HG03354 (cell line): ENCODE results near the gene SLC7A4.
"Not testable (repeated sequence)": the region's sequence is repeated elsewhere in the genome, so short reads cannot be mapped to it uniquely, and the experiment has no call there.

Experiments
- ATAC-seq: cut with Tn5 transposase; IDR thresholded peaks from one replicate; pipeline ENCODE4 v1.9.1; 2021; ENCODE audit warnings: mild to moderate bottlenecking; ENCODE audit not compliant: unreplicated experiment, poor library complexity, severe bottlenecking

Gene SLC7A4

DNA sequence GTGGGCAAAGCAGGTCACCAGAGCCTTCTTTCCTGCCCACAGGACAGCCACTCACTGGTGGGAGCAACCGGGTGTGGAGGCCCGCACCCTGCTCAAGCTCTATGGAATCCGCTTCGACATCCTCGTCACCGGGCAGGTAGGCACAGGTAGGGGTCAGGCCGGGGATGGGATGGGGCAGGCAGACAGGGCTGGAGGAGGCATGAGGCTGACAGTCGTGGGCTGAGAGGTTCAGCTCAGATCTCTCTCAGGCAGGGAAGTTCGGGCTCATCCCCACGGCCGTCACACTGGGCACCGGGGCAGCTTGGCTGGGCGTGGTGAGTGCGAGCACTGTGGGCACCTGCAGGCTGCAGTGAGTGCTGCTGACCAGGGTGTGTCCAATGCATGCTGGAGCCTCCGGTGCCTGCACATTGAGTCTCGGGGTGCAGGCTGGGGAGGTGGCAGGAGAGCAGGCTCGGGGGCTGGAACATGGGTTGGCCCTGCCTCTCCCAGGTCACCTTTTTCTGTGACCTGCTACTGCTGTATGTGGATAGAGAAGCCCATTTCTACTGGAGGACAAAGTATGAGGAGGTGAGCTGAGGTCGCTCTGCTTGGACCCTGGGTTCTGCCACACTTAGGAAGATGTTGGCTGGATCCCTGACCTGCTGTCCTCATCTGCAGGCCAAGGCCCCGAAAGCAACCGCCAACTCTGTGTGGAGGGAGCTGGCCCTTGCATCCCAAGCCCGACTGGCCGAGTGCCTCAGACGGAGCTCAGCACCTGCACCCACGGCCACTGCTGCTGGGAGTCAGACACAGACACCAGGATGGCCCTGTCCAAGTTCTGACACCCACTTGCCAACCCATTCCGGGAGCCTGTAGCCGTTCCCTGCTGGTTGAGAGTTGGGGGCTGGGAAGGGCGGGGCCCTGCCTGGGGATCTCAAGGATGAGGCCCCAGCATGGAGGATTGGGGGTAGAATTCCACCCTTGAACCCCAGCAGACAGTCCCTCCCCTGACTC lies 6.3 kb downstream of the SLC7A4 start:
- no peak for ATAC-seq

DNA sequence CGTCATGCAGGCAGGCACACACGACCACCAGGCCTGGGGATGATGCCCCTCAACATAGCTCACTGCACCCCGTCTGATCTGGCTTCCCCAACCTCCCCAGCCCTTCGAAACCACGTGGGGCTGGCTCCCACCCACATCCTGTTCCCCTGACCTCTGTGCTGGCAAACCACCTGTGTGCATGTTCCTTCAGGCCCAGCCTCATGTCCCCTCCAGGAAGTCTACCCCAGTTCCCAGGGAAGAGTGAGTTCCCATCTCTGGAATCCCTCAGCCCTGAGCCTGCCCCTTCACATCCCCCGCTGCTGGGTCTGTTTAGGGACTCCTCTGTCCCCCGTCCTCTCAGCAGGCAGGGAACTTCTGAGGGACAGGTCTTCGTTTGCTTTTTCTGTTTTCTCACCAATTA lies 7.1 kb downstream of the SLC7A4 start:
- no peak for ATAC-seq

DNA sequence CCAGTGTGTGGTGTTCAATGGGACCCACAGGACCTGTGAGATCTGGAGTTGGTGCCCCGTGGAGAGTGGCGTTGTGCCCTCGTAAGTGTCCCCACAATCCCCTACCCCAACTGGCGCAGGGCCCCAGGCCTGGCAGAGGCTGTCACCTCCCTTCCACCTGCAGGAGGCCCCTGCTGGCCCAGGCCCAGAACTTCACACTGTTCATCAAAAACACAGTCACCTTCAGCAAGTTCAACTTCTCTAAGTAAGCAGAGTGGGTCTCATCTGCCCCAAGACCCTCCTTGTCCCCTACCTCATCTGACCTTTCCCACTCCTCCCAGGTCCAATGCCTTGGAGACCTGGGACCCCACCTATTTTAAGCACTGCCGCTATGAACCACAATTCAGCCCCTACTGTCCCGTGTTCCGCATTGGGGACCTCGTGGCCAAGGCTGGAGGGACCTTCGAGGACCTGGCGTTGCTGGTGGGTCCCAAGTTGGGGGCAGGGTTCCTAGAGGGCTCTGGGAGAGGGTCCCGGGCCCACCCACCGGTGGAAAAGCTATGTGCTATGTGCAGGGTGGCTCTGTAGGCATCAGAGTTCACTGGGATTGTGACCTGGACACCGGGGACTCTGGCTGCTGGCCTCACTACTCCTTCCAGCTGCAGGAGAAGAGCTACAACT lies 9.3 kb downstream of the SLC7A4 start:
- ATAC-seq: no peak

DNA sequence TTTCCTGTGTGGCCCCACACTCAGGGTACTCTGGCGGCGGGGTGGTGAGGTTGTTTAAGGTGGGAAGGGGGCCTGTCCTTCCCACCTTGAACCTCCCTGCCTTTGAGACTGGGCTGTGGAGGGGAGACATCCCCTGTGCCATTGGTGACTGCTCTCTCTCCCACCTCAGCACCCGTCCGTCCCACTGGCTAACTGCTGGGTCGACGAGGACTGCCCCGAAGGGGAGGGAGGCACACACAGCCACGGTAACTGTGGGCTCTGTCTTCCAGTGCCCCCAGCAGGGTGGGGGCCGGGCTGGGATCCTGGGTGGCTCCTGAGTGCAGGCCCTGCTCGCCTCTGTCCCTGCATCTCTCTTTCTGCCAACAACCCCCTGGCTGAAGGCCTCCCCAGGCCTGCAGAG lies 9.9 kb downstream of the SLC7A4 start:
- ATAC-seq: no peak

DNA sequence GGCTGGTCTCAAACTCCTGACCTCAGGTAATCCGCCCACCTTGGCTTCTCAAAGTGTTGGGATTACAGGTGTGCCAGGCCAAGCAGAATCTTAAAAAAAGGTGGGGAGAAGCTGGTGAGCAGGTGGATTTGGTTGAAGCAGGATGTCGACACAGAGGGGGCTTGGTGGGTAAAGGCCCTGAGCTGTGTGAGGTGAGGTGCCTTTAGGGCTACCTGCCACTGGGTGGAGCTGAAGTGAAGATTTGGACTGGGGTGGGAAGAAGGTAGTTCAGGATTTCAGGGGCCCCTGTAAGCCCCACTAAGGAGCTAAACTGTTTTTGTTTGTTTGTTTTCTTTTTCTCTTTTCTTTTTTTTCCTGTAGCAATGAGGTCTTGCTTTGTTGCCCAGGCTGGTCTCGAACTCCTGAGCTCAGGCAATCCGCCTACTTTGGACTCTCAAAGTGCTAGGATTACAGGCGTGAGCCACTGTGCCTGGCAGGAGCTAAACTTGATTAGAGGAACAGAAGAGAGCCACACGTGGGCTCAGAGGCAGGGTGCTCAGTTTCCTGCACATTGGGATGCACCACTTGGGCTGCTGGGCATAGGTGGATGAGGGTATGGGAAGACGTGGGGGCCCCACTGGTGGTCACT lies 11.4 kb downstream of the SLC7A4 start:
- no peak for ATAC-seq

DNA sequence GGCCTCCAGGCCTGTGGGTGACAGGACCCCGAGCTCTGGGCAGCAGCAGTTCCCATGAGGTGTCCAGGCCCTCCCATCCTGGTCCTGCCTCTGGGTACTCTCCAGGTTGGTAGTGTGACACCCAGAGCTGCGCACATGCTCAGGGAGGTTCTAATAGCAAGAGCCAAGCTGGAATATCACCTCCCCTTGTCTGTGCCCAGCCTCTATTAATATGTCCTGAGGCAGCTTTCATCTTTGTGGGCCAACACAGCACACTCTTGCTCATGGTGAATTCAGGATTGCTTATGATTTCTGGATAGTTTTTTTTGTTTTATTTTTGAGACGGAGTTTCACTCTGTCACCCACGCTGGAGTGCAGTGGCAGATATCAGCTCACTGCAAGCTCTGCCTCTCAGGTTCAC lies 14.0 kb downstream of the SLC7A4 start:
- ATAC-seq: no peak

DNA sequence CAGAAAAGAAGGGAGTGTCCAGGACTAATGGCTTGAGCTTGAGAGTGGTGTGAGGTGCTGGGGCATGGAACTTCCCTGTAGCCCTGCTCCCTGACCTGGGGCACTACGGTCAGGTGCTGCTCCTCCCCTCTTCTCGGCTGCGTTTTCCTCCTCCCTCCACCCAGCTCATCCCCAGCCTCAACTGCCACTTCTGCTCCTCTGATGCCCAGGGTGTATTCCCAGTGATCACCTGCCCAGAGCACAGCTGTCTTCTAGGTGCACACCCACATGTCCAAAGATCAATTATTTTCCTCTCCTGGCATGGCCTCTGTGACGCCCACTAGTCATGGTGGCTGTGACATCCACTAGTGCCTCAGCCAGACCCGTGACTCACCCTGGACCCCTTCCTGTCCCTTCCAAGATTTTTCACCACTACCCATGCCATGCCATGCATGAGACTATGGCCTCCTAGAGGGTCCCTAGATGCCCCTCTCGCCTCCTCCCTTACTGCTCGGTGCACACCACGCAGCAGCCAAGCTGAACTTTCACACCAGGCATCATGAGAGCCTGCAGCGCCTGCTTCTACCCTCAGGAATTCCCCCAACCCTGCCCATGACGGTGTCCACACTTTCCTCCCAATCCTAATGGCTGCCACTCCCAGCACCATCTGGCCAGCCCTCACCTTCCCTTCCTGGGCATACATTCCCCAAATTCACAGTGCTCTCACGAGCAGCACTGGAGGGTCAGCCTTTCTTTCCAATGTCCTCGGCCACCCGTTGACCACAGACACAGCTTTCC lies 15.5 kb downstream of the SLC7A4 start:
- no peak for ATAC-seq

DNA sequence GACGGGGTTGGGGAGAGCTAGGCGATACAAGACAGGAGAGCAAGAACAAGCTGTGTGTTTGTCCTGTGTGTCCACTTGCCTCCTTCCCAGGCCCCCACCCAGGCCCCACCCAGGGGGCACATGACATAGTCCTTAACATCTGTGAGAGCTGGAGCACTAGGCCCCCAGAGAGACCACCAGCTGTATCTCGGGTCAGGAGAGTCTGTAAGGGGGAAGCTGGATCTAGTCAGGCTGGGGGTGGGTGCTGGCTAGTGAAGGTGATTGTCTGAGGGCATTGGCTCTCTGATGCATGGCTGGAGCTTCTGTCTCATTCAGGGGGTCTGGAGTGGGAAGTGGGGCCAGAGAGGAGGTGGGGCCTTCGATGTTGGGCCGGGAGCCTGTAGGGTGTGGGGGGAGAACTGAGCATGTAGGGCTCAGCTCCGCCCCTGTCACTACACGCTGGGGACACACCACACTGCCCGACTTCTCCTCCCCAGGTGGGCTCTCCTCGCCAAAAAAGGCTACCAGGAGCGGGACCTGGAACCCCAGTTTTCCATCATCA lies 16.8 kb downstream of the SLC7A4 start:
- no peak for ATAC-seq

DNA sequence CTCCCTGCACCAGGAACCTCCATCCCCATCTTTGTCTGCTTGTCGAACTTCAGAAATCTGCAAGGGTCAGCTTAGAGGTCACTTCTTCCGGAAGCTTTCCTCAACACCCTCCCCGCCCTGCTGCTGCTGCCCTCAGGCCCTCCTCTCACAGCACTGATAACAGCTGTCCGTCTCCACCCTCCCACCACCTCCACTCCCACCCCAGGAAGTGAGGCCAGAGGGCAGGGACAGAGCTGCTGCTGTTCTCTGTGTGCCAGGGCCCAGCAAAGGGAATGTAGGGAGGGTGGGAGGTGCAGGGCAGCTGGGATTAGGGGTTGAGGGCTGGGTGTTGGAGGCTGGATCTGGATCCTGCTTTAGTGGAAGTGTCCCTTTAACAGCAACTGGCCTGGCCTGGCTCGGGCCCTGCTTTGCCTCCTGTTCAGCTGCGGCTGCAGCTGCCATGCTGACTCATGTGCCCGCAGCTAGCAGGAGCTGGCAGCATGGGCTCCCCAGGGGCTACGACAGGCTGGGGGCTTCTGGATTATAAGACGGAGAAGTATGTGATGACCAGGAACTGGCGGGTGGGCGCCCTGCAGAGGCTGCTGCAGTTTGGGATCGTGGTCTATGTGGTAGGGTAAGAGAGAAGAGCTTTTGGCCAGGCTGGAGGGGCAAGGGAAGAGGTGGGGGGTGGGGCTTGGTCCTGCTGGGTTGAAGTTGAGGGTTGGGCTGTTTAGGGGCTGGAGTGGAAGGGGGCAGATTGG lies 17.5 kb downstream of the SLC7A4 start, which contains the start of gene P2RX6:
P2RX6 (plus strand) TSS at position 440 of the 740 bp plus-strand sequence; CDS start at position 450, 10 bp downstream.
- ATAC-seq: no peak

DNA sequence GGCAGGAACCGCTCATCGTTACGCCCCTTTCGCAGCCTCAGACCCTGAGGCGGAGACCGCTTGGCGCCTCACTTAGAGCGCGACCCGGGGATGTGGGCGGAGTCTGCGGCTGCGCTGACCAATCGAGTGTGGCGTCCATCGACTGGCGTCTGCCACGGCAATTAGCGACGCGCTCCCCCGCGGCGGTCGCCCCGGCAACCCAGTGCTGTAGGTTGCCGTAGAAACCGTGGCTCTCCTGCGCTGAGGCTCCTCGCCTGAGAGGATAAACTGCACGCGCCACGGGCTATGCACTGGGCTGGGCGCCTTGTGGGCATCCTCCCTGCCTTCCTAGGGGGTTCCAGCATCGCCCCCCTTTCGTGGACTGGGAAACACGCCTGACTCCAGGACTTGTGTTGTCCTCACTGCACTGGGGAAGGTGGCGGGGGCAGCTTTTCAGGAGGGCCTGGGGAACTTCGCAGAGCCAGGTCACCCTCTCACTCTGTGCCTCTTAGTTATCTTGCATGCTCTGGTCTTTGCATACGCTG lies 18.1 kb downstream of the SLC7A4 start:
- ATAC-seq: peak; percentile 88

DNA sequence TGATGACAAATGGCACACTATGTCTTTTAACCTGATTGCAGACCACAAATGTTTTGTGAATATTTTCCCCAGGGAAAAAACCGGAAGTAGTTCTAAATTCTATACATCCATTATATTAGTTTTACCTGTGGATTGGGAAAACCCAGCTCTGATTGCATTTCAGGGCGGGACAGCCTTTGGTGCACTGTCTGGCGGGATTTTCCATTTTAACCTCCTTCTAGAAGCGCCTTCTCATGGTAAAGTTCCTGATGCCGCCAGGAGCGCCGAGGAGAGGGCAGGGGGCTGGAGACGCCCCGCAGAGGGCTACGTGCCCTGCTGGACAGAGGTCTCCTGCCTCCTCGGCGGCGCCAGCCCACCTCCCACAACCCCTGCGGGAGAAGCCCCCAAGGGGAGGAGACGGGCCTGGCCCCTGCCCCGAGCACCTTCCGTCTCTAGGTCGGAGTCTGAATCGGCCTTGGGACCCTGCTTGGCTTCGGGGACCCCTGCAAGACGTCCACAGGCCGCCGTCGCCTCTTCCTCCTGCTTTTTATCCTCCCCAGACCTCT lies 18.6 kb downstream of the SLC7A4 start:
- no peak for ATAC-seq

DNA sequence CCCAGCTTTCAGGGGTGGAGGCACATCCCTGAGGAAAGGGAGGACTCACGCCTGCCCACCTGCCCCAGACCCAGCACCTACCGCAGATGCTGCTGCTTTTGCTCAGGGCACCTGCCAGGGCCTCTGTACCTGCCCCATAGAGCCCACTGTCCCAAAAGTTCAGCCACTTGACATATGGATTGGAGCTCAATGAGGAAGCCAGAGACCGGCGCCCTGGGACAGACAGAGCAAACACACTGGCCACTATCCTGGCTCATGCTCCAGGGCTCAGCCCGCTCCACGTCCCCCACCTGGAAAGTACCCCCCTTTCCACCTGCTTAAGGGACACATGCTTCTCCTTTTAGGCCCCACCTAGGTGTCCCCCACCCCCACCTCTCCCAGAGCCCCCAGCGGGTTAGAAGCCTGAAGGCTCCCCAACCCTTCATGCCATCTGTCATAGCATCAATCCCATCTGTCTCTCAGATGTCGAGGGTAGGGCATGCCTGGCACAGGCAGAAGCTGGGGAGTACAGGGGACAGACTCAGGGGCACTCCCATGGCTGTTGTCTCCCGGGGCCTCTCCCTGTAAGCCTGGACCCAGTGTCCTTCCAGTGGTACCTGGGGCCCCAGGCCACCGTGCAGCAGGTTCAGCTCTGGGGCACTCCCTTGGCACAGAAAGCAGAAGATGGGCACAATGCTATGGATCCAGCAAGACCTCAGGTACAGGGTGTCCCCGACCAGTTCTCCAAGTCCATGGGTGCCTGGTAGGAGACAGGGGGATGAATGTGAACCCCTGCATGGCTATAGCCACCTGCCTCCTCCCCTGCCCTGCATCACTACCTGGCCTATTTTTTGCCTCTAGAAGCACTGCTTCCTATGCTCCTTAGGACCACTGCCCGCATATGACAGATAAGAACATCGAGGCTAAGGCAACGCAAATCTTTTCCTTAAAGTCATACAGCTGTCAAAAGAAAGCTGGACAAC lies 19.6 kb downstream of the SLC7A4 start:
- no peak for ATAC-seq

DNA sequence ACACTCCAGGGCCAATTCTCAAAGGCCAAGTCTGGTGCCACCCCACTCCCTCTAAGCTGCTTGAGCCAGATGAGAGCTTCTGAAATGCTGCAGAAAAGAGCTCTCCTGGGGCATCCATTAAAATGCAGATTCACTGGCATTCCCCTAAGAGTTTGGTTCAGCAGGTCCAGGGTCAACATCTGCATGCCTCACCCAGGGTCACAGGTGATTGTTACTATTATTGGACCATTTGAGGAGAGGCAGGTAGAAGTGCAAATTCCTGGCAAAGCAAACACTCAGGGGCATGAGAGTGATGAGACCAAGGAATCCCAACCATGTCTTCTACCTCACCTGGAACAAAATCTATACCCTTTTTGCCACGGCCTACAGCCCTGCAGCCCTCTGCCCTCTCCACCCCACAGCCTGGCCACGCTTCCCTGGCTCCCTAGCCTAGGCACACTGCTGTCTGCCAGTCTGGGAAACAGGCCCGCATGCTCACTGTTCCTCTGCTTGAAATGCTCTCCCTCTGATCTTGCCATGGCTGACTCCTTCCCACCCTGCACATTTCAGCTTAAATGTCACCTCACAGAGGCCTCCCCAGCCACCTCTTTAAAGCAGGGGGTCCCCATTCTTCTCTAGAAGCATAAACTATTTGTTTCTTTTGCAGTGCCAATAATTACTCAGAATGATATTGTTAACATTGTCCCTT lies 21.8 kb downstream of the SLC7A4 start:
- ATAC-seq: no peak

DNA sequence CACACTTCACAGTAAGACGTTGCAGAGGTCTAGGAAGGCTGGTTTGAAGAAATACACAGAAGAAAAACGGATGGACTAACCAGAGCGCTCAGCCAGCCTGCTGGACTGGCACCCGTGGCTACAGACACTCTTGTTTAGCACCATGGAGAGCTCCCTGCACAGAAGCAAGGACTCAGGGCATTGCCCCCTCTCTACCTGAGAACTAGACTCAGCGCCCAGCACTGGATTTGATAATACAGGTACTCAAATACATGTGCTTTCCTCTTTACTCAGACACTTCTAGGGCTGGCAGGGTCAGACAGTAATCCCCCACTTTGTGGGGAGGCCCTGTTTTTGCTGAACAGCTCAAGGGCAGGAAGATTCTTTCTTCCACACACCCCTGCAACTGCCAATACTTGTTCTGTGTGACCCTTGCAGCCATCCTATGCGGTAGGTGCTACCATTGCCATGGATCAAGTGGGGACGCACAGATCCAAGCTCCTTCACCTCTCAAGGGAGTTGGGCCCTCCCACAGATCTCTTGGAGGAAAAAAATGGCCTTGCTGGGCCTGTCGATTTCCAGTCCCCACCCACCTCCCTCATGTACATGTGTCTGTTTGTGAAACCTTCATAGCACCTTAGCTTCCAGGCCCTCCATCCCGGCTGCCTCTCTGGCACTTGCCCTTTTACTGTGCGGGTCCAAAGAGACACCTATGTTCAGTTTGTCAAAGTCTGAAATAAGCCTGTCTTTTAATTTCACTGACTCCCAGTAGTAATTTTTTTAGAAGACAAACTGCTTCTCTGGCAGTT lies 22.5 kb downstream of the SLC7A4 start:
- no peak for ATAC-seq

DNA sequence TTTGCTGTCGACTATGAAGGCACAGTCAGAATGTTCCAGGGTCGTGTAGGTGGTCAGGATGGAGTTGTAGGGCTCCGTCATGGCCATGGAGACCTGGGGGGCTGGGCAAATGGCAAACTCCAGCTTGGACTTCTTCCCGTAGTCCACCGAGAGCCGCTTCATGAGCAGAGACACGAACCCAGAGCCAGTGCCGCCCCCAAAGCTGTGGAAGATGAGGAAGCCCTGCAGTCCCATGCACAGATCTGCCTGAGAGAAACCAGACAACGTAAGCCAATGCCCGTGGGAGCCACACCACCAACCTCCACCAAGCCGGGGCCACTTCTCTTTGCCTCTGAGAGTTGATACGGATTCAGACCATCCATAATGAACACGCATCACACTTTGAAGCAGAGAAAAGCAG lies 23.2 kb downstream of the SLC7A4 start:
- not testable (repeated sequence) for ATAC-seq

DNA sequence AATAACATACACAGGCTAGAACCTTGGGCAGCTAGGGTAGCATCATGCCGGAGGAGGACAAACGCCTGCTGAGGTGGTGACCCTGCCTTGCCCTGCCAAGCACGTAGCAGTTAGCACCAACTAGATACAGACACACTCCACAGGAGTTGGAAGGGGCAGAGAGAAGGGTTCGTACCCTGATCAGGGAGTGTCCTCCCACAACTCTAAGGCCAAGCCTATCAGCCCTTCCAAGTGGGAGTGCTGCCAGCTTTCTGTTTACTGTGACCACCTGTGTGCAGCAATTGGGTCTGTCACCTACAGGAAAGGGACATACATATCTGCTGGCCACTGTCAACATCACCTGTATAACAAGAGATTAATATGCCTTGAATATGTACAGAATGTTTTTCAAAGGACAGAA lies 28.6 kb downstream of the SLC7A4 start:
- ATAC-seq: no peak
